Neural cell (in vitro differentiated cells): Measurements from ENCODE around the gene HDAC4.

Experiments
- CTCF ChIP-seq: fragments of 450-650 bp; IDR thresholded peaks from 2 replicates; pipeline ENCODE4 v1.5.1; 2014; ENCODE audit warnings: antibody characterized with exemption, mild to moderate bottlenecking, moderate library complexity; ENCODE audit not compliant: poor library complexity, severe bottlenecking
- EP300 ChIP-seq: fragments of 450-650 bp; conservative IDR thresholded peaks from 2 replicates; pipeline ENCODE4 v1.6.1; 2014; ENCODE audit warnings: antibody characterized with exemption, mild to moderate bottlenecking, moderate library complexity; ENCODE audit not compliant: poor library complexity, severe bottlenecking
- EZH2 ChIP-seq: fragments of 200-600, 300-800 bp; shearing (Covaris generic), sonication (generic); IDR thresholded peaks from 2 replicates; pipeline ENCODE4 v1.6.1; 2014; ENCODE audit warnings: antibody characterized with exemption, low read length, borderline replicate concordance, mild to moderate bottlenecking; ENCODE audit not compliant: insufficient read depth, poor library complexity, severe bottlenecking
- POLR2AphosphoS5 ChIP-seq: IDR thresholded peaks from 2 replicates; pipeline ENCODE4 v1.6.1; 2012
- RAD21 ChIP-seq: fragments of 450-650 bp; conservative IDR thresholded peaks from 2 replicates; pipeline ENCODE4 v1.6.1; 2014; ENCODE audit warnings: antibody characterized with exemption, mild to moderate bottlenecking, moderate library complexity
- REST ChIP-seq: IDR thresholded peaks from 2 replicates; pipeline ENCODE4 v1.6.1; 2012; ENCODE audit warnings: borderline replicate concordance

GRCh38 chr2:239128706-239129105 lies 272.1 kb downstream of the HDAC4 start:
- TF ChIP-seq CTCF (no peak), REST (no peak), POLR2AphosphoS5 (no peak), EP300 (no peak), RAD21 (no peak), EZH2 (no peak)
